ENCODE data around the gene PLPPR1.

The PLPPR1 gene

GRCh38 chr9:101022704-101023103 is 5.8 kb upstream of the PLPPR1 start:
- TF ChIP-seq ZFX (IDR thresholded peaks at IDR 0.05) (no peak), CTCF (conservative IDR thresholded peaks at IDR 0.05) (no peak)
- H3K27ac ChIP-seq = no peak overlapping the region

GRCh38 chr9:101025940-101026339 is 2.6 kb upstream of the PLPPR1 start:
- no peak overlapping the region for H3K27ac ChIP-seq
- TF ChIP-seq CTCF (conservative IDR thresholded peaks at IDR 0.05) (no peak), ZFX (IDR thresholded peaks at IDR 0.05) (no peak)

- no peak overlapping the region; the same call in 1 of the 2 replicates for H3K27ac ChIP-seq
- no peak for TF ChIP-seq CTCF (conservative IDR thresholded peaks at IDR 0.05)
- TF ChIP-seq ZFX (IDR thresholded peaks at IDR 0.05) = no peak
These were observed 1.7 kb upstream of the PLPPR1 start for GRCh38 chr9:101026824-101027223.

GRCh38 chr9:101027236-101027635 is 1.3 kb upstream of the PLPPR1 start:
- no peak overlapping the region for H3K27ac ChIP-seq
- TF ChIP-seq ZFX (IDR thresholded peaks at IDR 0.05) (no peak), CTCF (conservative IDR thresholded peaks at IDR 0.05) (no peak)

GRCh38 chr9:101027733-101028345 is 688 bp upstream of the PLPPR1 start:
- peak overlapping the region; percentile 77 for H3K27ac ChIP-seq
- TF ChIP-seq ZFX (IDR thresholded peaks at IDR 0.05) (no peak), CTCF (conservative IDR thresholded peaks at IDR 0.05) (no peak)

GRCh38 chr9:101029315-101030085 is 973 bp downstream of the PLPPR1 start:
- H3K27ac ChIP-seq = peak overlapping the region; percentile 77
- TF ChIP-seq CTCF (conservative IDR thresholded peaks at IDR 0.05) (no peak), ZFX (IDR thresholded peaks at IDR 0.05) (no peak)

- TF ChIP-seq CTCF (conservative IDR thresholded peaks at IDR 0.05) (no peak), ZFX (IDR thresholded peaks at IDR 0.05) (no peak)
These were observed 1.5 kb downstream of the PLPPR1 start for GRCh38 chr9:101030086-101030391.

More at GRCh38 chr9:101030086-101030391, 1.5 kb downstream of the PLPPR1 start:
- H3K27ac ChIP-seq = no peak overlapping the region; the same call in 1 of the 2 replicates
